AG04449 (cell line): ENCODE results near the gene RPS6KA4.

Experiments
- CTCF ChIA-PET: fragments of 350-600 bp; formaldehyde crosslinking; extraction: SDS; loops from one replicate; lab custom pipeline; 2021; ENCODE audit warnings: antibody characterized with exemption; lab: Yijun Ruan, JAX
- POLR2A ChIA-PET: fragments of 400-600, 350-600 bp; formaldehyde crosslinking; extraction: SDS; loops from one replicate; lab custom pipeline; 2020; ENCODE audit warnings: antibody characterized with exemption, inconsistent platforms; lab: Yijun Ruan, JAX
- DNase-seq: peaks from one replicate; pipeline ENCODE4 v3.0.0-alpha.2; 2010; ENCODE audit warnings: low read depth, low spot score
- H3K4me3 ChIP-seq: 2 replicates; pipeline ENCODE4 v1.5.1; 2011; ENCODE audit warnings: low read depth, mild to moderate bottlenecking, control low read depth, low read length
- TF ChIP-seq, protein P1 (sequence below): IDR thresholded peaks from one replicate; pipeline ENCODE4 v1.5.1; 2011; ENCODE audit warnings: mild to moderate bottlenecking, moderate library complexity, low read length, control low read depth, inconsistent platforms; ENCODE audit not compliant: insufficient read depth; ENCODE audit errors: missing control alignments

RPS6KA4 gene

DNA sequence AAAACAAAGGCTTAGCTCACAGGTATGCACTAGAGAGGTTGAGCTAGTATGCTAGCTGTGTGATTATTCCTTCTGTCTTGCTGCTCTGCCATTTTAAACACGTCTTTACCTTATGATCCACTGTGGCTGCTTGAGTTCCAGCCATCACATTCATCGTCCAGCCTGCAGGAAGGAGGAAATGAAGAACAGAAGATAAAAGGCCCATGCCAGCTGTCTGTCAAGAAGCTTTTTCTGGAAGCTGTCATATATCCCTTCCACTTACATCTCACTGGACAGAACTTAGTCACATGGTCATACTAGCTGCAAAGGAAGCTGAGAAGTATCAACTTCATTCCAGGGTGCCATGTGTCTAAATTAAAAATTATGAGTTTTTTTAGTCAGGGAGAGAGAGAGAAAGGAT lies 31.6 kb upstream of the RPS6KA4 start:
- TF ChIP-seq, protein P1, sequence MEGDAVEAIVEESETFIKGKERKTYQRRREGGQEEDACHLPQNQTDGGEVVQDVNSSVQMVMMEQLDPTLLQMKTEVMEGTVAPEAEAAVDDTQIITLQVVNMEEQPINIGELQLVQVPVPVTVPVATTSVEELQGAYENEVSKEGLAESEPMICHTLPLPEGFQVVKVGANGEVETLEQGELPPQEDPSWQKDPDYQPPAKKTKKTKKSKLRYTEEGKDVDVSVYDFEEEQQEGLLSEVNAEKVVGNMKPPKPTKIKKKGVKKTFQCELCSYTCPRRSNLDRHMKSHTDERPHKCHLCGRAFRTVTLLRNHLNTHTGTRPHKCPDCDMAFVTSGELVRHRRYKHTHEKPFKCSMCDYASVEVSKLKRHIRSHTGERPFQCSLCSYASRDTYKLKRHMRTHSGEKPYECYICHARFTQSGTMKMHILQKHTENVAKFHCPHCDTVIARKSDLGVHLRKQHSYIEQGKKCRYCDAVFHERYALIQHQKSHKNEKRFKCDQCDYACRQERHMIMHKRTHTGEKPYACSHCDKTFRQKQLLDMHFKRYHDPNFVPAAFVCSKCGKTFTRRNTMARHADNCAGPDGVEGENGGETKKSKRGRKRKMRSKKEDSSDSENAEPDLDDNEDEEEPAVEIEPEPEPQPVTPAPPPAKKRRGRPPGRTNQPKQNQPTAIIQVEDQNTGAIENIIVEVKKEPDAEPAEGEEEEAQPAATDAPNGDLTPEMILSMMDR, result no peak
- POLR2A ChIA-PET, result interaction anchor here (0.8 kb wide), 1 partner anchor 10 kb away, joined by 4 read pairs; the partner anchor contains the start of gene PRDX5
- CTCF ChIA-PET, result interaction anchor here (1.0 to 1.1 kb wide), 3 partner anchors 23 to 28 kb away, joined by 3 to 4 read pairs (median 3); no protein-coding TSS in a partner anchor

DNA sequence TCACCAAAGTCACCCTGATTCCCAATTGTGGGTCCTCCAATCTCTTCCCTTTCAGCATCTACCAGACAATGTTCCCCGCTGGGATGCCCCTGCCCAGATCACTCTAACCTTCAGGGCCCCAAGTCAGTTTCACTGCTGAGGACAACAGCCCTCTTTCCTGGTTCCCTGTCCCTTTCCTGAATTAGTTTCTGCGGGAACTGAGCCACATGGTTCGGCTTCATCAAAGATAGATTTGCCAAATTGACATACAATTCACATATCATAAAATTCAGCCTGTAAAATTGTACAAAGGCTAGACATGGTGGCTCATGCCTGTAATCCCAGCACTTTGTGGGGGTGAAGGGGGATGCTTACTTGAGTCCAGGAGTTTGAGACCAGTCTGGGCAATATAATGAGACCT lies 31.0 kb upstream of the RPS6KA4 start:
- ChIA-PET POLR2A (no interaction called here), CTCF (interaction anchor here (1.0 to 1.1 kb wide), 2 partner anchors 27 to 28 kb away, joined by 3 read pairs; no protein-coding TSS in a partner anchor)
- TF ChIP-seq, protein P1, result no peak
- no peak overlapping the region for H3K4me3 ChIP-seq
- no peak for DNase-seq

More for the DNA sequence above, 31.6 kb upstream of the RPS6KA4 start:
- DNase-seq, result no peak
- no peak overlapping the region for H3K4me3 ChIP-seq

DNA sequence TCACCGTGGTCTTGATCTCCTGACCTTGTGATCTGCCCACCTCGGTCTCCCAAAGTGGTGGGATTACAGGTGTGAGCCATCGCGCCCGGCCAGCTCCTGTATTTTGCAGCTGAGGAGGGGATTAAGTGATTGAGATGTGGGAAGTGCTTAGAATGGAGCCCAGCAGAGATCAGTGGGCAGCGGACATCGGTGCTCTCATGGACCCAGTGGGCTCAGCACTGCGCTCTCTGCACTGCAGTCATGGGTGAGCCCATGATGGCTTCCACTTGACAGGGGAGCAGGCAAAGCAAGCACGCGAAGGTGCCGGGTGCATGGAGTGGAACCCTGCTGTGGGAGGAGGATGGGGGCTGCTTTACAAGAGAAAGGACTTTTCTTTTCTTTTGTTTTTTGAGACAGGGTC lies 28.1 kb upstream of the RPS6KA4 start:
- TF ChIP-seq, protein P1, result no peak
- ChIA-PET POLR2A (interaction anchor here (2.0 kb wide), 1 partner anchor 13 kb away, joined by 14 read pairs; the partner anchor contains the start of genes PRDX5 and TRMT112), CTCF (interaction anchor here (0.8 to 21.8 kb wide), 7 partner anchors 8 to 125 kb away, joined by 3 to 414 read pairs (median 19); partner anchors contain the start of genes CATSPERZ, ESRRA, FERMT3 and PRDX5)
- DNase-seq, result no peak
- H3K4me3 ChIP-seq, result no peak overlapping the region

DNA sequence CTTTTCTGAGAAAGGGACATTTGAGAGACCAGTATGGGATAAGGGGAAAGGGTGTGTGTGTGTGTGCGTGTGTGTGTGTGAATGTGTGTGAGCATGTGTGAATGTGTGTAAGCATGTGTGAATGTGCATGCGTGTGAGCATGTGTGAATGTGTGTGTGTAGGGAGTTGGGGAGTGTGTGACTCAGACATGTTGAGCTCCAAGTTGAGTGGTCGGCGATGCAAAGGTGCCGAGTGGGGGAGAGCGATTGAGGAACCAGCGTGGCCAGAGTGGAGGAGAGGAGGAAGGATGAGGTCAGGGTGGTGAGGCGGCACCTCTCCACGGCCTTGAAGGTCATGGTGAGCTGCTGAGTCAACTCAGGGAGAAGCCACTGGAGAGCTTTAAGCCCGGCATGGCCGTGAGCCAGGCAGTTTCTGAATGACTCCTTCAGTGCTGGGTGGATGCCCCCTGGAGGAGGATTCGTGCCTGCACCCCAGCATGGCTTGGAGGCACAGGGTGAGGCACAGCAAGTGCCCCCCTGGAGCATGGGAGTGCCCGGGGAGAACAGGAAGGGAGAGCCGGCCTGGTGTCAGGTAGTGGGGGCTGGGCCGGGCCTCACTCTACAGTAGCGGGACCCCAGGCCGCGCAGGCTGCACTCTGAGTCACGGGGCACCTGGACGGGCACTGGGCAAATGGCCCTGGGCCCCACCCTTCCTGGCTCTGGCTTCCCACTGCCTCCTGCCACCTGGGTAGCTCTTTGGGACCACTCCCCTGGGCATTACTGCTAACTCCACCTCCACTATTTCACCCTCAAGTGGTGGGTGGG lies 27.2 kb upstream of the RPS6KA4 start:
- H3K4me3 ChIP-seq, result no peak overlapping the region
- TF ChIP-seq, protein P1, result peak; percentile 77
- DNase-seq, result peak; percentile 21
- CTCF ChIA-PET, result interaction anchor here (0.6 to 21.8 kb wide), 15 partner anchors 9 to 373 kb away, joined by 3 to 414 read pairs (median 4); partner anchors contain the start of genes CATSPERZ, ESRRA, FERMT3 and PRDX5
- POLR2A ChIA-PET, result interaction anchor here (0.6 to 2.0 kb wide), 5 partner anchors 10 to 88 kb away, joined by 3 to 14 read pairs (median 5); partner anchors contain the start of genes PRDX5 and TRMT112

DNA sequence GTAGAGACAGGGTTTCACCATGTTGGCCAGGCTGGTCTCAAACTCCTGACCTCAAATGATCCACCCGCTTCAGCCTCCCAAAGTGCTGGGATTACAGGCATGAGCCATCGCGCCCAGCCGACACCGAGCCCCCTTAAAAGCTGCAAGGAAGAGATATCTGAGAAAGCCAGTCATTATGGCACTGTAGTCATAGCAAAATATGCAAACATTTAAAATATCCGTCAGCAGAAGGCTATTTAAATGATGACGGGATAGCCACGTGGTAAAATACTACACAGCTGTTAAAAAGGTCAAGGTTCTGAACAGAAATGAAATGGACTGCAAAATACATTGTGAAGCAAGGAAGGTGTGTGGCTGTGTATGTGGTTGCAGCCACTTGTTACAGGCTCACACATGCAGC lies 25.4 kb upstream of the RPS6KA4 start:
- DNase-seq, result no peak
- CTCF ChIA-PET, result interaction anchor here (2.6 to 21.8 kb wide), 5 partner anchors 11 to 129 kb away, joined by 15 to 414 read pairs (median 25); partner anchors contain the start of genes CATSPERZ, ESRRA, PRDX5 and RPS6KA4
- TF ChIP-seq, protein P1, result no peak
- no peak overlapping the region for H3K4me3 ChIP-seq
- POLR2A ChIA-PET, result no interaction called here
